Keratinocyte (primary cell): ENCODE results near the gene RASA3. TPM values are rescaled to one million over a fixed set of nuclear protein-coding genes. Genes with fewer than 3 reads are reported as not detected.

Experiments used
- DNase-seq: peaks from one replicate; pipeline ENCODE4 v3.0.0-alpha.2; 2011; ENCODE audit warnings: low read depth, missing footprints, low spot score
- FAIRE-seq: peaks from 2 replicates; lab custom pipeline; 2011; peaks lifted over from hg19 to GRCh38; lab: Jason Lieb, UNC
- H2AFZ ChIP-seq: 2 replicates; pipeline ENCODE4 v1.6.0; 2012; ENCODE audit warnings: low read length, control low read depth, inconsistent platforms; ENCODE audit not compliant: control insufficient read depth
- H3K27ac ChIP-seq: 2 replicates; pipeline ENCODE4 v1.5.1; 2011; ENCODE audit warnings: low read length; ENCODE audit not compliant: control insufficient read depth, insufficient read depth
- H3K27me3 ChIP-seq: 3 replicates; pipeline ENCODE4 v1.6.0; 2011; ENCODE audit warnings: low read length; ENCODE audit not compliant: control insufficient read depth, insufficient read depth; ENCODE audit errors: extremely low read depth
- H3K36me3 ChIP-seq, 2 experiments: 2 replicates in 1 of 2; 3 replicates in 1 of 2; pipeline ENCODE4 v1.5.1; 2011; ENCODE audit warnings: low read length in 2 of 2, mild to moderate bottlenecking in 1 of 2; ENCODE audit not compliant: control insufficient read depth in 2 of 2, insufficient read depth in 2 of 2; ENCODE audit errors: extremely low read depth in 1 of 2
- H3K4me1 ChIP-seq: 3 replicates; pipeline ENCODE4 v1.5.1; 2011; ENCODE audit warnings: low read length; ENCODE audit not compliant: control insufficient read depth, insufficient read depth; ENCODE audit errors: extremely low read depth
- H3K4me2 ChIP-seq: 3 replicates; pipeline ENCODE4 v1.6.0; 2011; ENCODE audit warnings: low read depth, low read length; ENCODE audit not compliant: control insufficient read depth, insufficient read depth; ENCODE audit errors: extremely low read depth
- H3K4me3 ChIP-seq, 3 experiments: fragments of 200-600 bp in 1 of 3; sonication (generic) in 1 of 3; 2 replicates in 2 of 3; 3 replicates in 1 of 3; pipeline ENCODE4 v1.5.1; 2011 to 2016; ENCODE audit warnings: low read length in 3 of 3, mild to moderate bottlenecking in 3 of 3, control low read depth in 2 of 3, inconsistent platforms in 1 of 3, low read depth in 1 of 3, mixed read lengths in 1 of 3, mixed run types in 1 of 3, moderate library complexity in 1 of 3; ENCODE audit not compliant: control insufficient read depth in 2 of 3, insufficient read depth in 2 of 3; ENCODE audit errors: extremely low read depth in 1 of 3
- H3K79me2 ChIP-seq: 2 replicates; pipeline ENCODE4 v1.6.0; 2012; ENCODE audit warnings: low read length; ENCODE audit not compliant: control insufficient read depth, insufficient read depth
- H3K9ac ChIP-seq: 3 replicates; pipeline ENCODE4 v1.6.0; 2011; ENCODE audit warnings: low read length; ENCODE audit not compliant: control insufficient read depth, insufficient read depth; ENCODE audit errors: extremely low read depth
- H3K9me1 ChIP-seq: 3 replicates; pipeline ENCODE4 v1.6.0; 2011; ENCODE audit warnings: low read length; ENCODE audit not compliant: control insufficient read depth, insufficient read depth; ENCODE audit errors: extremely low read depth
- H3K9me3 ChIP-seq: 2 replicates; pipeline ENCODE4 v1.5.1; 2012; ENCODE audit warnings: low read depth, low read length; ENCODE audit not compliant: control insufficient read depth
- H4K20me1 ChIP-seq: 3 replicates; pipeline ENCODE4 v1.6.0; 2011; ENCODE audit warnings: low read length; ENCODE audit not compliant: control insufficient read depth, insufficient read depth; ENCODE audit errors: extremely low read depth
- EZH2 ChIP-seq: IDR thresholded peaks from one replicate; pipeline ENCODE4 v1.6.1; 2012; ENCODE audit warnings: inconsistent platforms, mild to moderate bottlenecking, low read length, moderate library complexity
- dilution Hi-C: fragments of 300-500 bp; cut with MboI; formaldehyde crosslinking; loops from one replicate; pipeline ENCODE4 v1.7.0; 2020; ENCODE audit warnings: low sequenced_read_pairs; ENCODE audit not compliant: extremely low pct_ligation_motif_present
- polyA plus RNA-seq, 5 experiments: library from polyadenylated mRNA; depleted of rRNA in 3 of 5; stranded (reverse) in 3 of 5; stranded (forward) in 1 of 5; unstranded in 1 of 5; fragments of >200 nt; gene quantifications; 1 replicate in 1 of 5; 2 replicates in 3 of 5; 3 replicates in 1 of 5; pipeline versions ENCODE4 v1.2.1 to v1.2.3, GENCODE V29; 2011 to 2012; ENCODE audit warnings: missing spikeins in 2 of 5, low read depth in 1 of 5, low replicate concordance in 1 of 5
- TF ChIP-seq, protein P1 (sequence below), 3 experiments: IDR thresholded peaks in 1 of 3; conservative IDR thresholded peaks in 1 of 3; optimal IDR thresholded peaks in 1 of 3; 2 replicates in 2 of 3; 3 replicates in 1 of 3; pipeline versions ENCODE3 to v1.5.1; 2011; ENCODE audit warnings: low read length in 3 of 3, mild to moderate bottlenecking in 3 of 3, moderate library complexity in 2 of 3, control low read depth in 1 of 3, inconsistent platforms in 1 of 3; ENCODE audit not compliant: insufficient read depth in 2 of 3; ENCODE audit errors: extremely low read depth in 1 of 3

The RASA3 gene
- polyA plus RNA-seq, 1 donor (not counting 4 experiments of a cell fraction or from before 2014, with no cell fraction given) = 4.1 TPM

DNA sequence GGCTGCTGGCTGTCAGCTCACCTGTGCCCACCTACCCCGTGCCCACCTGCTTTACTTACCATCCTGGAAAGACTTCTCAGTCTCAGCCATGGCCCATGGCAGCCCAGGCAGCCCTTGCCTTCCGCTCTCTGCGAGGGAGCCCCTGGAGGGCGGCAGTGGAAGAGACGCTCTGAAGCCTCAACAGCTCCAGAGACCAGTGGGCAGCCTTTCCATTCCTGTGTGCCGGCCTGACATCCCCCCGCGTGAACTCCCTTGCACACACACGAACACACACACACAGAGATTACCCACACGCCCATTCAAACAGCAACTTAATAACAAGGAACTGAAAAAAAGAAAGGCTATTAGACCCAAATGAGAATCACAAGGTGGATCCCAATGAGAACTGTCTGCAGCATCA lies 14.2 kb upstream of the RASA3 start:
- H3K9ac ChIP-seq = no peak overlapping the region
- FAIRE-seq = no peak
- dilution Hi-C loops = no loop called here

DNA sequence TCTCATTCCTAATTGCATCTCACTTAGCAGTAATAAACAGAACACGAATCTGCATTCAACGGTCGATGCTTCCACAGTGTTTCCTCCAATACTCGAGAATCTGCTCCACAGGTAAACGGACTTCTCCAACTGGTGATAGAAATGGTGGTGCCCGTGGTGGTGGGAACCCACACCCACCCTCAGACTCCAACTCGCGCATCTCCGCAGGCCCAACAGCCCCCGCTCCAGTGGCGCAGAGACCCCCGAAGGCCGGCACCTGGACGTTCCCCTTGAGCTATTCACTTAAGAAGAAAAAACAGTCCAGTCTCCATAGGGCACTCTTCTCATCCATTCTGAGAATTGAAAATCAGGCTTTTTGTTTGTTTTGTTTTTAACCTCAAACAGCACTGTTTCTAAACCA lies 13.8 kb upstream of the RASA3 start:
- FAIRE-seq (no peak), DNase-seq (no peak)
- Histone ChIP-seq H3K9me3 (no peaks in the 10 kb centered on the region), H3K27ac (no peak overlapping the region), H3K79me2 (no peaks in the 10 kb centered on the region), H2AFZ (no peak overlapping the region), H3K4me1 (peaks cover 20% of the 10 kb centered on the region), H3K9me1 (no peaks in the 10 kb centered on the region), H4K20me1 (no peaks in the 10 kb centered on the region), H3K27me3 (peaks cover 8% of the 10 kb centered on the region), H3K36me3 (no peaks in the 10 kb centered on the region), H3K4me3 (no peak overlapping the region), H3K9ac (no peak overlapping the region), H3K4me2 (no peak overlapping the region)
- dilution Hi-C loops = no loop called here
- TF ChIP-seq, protein P1, sequence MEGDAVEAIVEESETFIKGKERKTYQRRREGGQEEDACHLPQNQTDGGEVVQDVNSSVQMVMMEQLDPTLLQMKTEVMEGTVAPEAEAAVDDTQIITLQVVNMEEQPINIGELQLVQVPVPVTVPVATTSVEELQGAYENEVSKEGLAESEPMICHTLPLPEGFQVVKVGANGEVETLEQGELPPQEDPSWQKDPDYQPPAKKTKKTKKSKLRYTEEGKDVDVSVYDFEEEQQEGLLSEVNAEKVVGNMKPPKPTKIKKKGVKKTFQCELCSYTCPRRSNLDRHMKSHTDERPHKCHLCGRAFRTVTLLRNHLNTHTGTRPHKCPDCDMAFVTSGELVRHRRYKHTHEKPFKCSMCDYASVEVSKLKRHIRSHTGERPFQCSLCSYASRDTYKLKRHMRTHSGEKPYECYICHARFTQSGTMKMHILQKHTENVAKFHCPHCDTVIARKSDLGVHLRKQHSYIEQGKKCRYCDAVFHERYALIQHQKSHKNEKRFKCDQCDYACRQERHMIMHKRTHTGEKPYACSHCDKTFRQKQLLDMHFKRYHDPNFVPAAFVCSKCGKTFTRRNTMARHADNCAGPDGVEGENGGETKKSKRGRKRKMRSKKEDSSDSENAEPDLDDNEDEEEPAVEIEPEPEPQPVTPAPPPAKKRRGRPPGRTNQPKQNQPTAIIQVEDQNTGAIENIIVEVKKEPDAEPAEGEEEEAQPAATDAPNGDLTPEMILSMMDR (optimal IDR thresholded peaks at IDR 0.05 in 1 of 3, IDR thresholded peaks at IDR 0.05 in 1 of 3, conservative IDR thresholded peaks at IDR 0.05 in 1 of 3; ENCODE audit: extremely low read depth in 1 of 3, insufficient read depth in 2 of 3, low read length in 3 of 3) = no peak
- TF ChIP-seq EZH2 = no peak

More for the DNA sequence above, 14.2 kb upstream of the RASA3 start:
- H3K4me1 ChIP-seq = peaks cover 24% of the 10 kb centered on the region
- no peak overlapping the region for H3K4me3 ChIP-seq
- H4K20me1 ChIP-seq = no peaks in the 10 kb centered on the region
- H3K4me2 ChIP-seq = no peak overlapping the region
- H3K79me2 ChIP-seq = no peaks in the 10 kb centered on the region
- H3K9me1 ChIP-seq = no peaks in the 10 kb centered on the region
- H3K36me3 ChIP-seq = no peaks in the 10 kb centered on the region
- H2AFZ ChIP-seq = no peak overlapping the region
- no peak for TF ChIP-seq EZH2
- TF ChIP-seq, protein P1 (optimal IDR thresholded peaks at IDR 0.05 in 1 of 3, IDR thresholded peaks at IDR 0.05 in 1 of 3, conservative IDR thresholded peaks at IDR 0.05 in 1 of 3; ENCODE audit: extremely low read depth in 1 of 3, insufficient read depth in 2 of 3, low read length in 3 of 3) = no peak
- no peak for DNase-seq
- H3K27ac ChIP-seq = no peak overlapping the region
- H3K27me3 ChIP-seq = peaks cover 8% of the 10 kb centered on the region
- H3K9me3 ChIP-seq = no peaks in the 10 kb centered on the region
